Lung (tissue), 12 donors: ENCODE data around the gene ZNF22. TPM values are rescaled to one million over a fixed set of nuclear protein-coding genes. Genes with fewer than 3 reads are reported as not detected.

ENCODE experiments used
- ATAC-seq: fragments of 200-7000 bp; cut with Tn5 transposase; one replicate; pipeline ENCODE4 v1.9.1; 2020; ENCODE audit warnings: moderate number of reproducible peaks; ENCODE audit not compliant: insufficient read depth, low FRiP score
- DNase-seq, 3 donors: peaks; one replicate each; pipeline ENCODE4 v3.0.0-alpha.2; 2013 to 2017
- H3K27ac ChIP-seq, 2 donors: one replicate each; pipeline ENCODE4 v1.5.1; 2013; ENCODE audit warnings: mild to moderate bottlenecking in 2 of 2, moderate library complexity in 2 of 2, control low read depth in 1 of 2, inconsistent platforms in 1 of 2, low read depth in 1 of 2, low read length in 1 of 2
- H3K27me3 ChIP-seq, 3 donors: one replicate each; pipeline ENCODE4 v1.5.1; 2013; ENCODE audit warnings: low read length in 2 of 3; ENCODE audit not compliant: control insufficient read depth in 3 of 3, insufficient read depth in 3 of 3
- H3K36me3 ChIP-seq, 4 donors: one replicate each; pipeline ENCODE4 v1.5.1; 2013; ENCODE audit warnings: low read length in 4 of 4, mild to moderate bottlenecking in 1 of 4, moderate library complexity in 1 of 4; ENCODE audit not compliant: control insufficient read depth in 4 of 4, insufficient read depth in 4 of 4
- H3K4me1 ChIP-seq, 5 donors: one replicate each; pipeline ENCODE4 v1.5.1; 2013; ENCODE audit warnings: low read length in 5 of 5, mild to moderate bottlenecking in 2 of 5, moderate library complexity in 1 of 5; ENCODE audit not compliant: control insufficient read depth in 5 of 5, insufficient read depth in 5 of 5
- H3K4me3 ChIP-seq: one replicate; pipeline ENCODE4 v1.5.1; 2013; ENCODE audit warnings: mild to moderate bottlenecking, control low read depth, moderate library complexity
- H3K9ac ChIP-seq, 2 donors: one replicate each; pipeline ENCODE4 v1.5.1; 2013; ENCODE audit warnings: low read length in 2 of 2, control low read depth in 1 of 2; ENCODE audit not compliant: insufficient read depth in 1 of 2
- H3K9me3 ChIP-seq, 4 donors: one replicate each; pipeline ENCODE4 v1.5.1; 2013; ENCODE audit warnings: low read length in 3 of 4, mild to moderate bottlenecking in 1 of 4, moderate library complexity in 1 of 4; ENCODE audit not compliant: control insufficient read depth in 4 of 4, insufficient read depth in 3 of 4
- CTCF ChIP-seq: IDR thresholded peaks from 2 replicates; pipeline ENCODE4 v1.5.1; 2012; ENCODE audit warnings: mild to moderate bottlenecking; ENCODE audit errors: control extremely low read depth, extremely low read depth
- WGBS, 2 donors: extraction: QIAGEN DNeasy Blood & Tissue Kit; methylation state at CpG; one replicate each; pipeline ENCODE4 v1.1.7; 2013; 5-methylcytosine and 5-hydroxymethylcytosine counted together
- polyA plus RNA-seq, 2 donors: library from polyadenylated mRNA; stranded (reverse); fragments of 200-250 nt; gene quantifications; one replicate each; pipeline ENCODE4 v1.2.1, GENCODE V29; 2013
- total RNA-seq, 2 donors: library from RNA; depleted of rRNA in 1 of 2; stranded (reverse); fragments of >200 nt in 1 of 2; gene quantifications; one replicate each; pipeline ENCODE4 v1.2.1, GENCODE V29; 2014 to 2021
- donor health status: control.
- donor health status: control.
- donor health status: Bipolar disorder and iron deficiency.
- donor health status: healthy.
- donor health status: DM: yes; HTN: yes; CAD: no.

Gene ZNF22
- total and polyA plus RNA-seq, 4 donors: 16.8 to 40.7 (median 18.2) TPM

GRCh38 chr10:44963772-44964633, 36.7 kb upstream of the ZNF22 start:
- Histone ChIP-seq H3K9me3 (peaks cover 0 to 2% (median 0%) of the 10 kb centered on the region in 4 donors), H3K4me3 (no peak overlapping the region), H3K27ac (peak overlapping the region; percentile 85 to 99), H3K36me3 (no peaks in the 10 kb centered on the region), H3K27me3 (no peaks in the 10 kb centered on the region), H3K9ac (no peak overlapping the region), H3K4me1 (peaks cover 17 to 39% (median 27%) of the 10 kb centered on the region in 5 donors)
- TF ChIP-seq CTCF: no peak
- ATAC-seq (no peak), DNase-seq (peak; percentile 60 to 61 (median 60))
- WGBS, 2 donors: 54 to 71% methylated on average over 15 of the region's 15 CpGs

- WGBS, 2 donors: 100% methylated on average over 1 of the region's 1 CpG
Measured at GRCh38 chr10:44965104-44965503, 35.6 kb upstream of the ZNF22 start.

GRCh38 chr10:44965651-44966097, 35.0 kb upstream of the ZNF22 start:
- Histone ChIP-seq H3K27ac (peak overlapping the region; percentile 34 to 99), H3K9ac (no peak overlapping the region), H3K4me3 (no peak overlapping the region), H3K36me3 (peaks cover 0 to 9% (median 0%) of the 10 kb centered on the region in 4 donors), H3K4me1 (peaks cover 14 to 30% (median 27%) of the 10 kb centered on the region in 5 donors), H3K27me3 (no peaks in the 10 kb centered on the region), H3K9me3 (peaks cover 0 to 2% (median 0%) of the 10 kb centered on the region in 4 donors)
- no peak for DNase-seq
- no peak for ATAC-seq
- no peak for TF ChIP-seq CTCF
- 82 to 87% methylated on average over 6 of the region's 6 CpGs for whole genome bisulfite sequencing, 2 donors

More at GRCh38 chr10:44965104-44965503, 35.6 kb upstream of the ZNF22 start:
- peaks cover 0 to 6% (median 0%) of the 10 kb centered on the region in 4 donors for H3K36me3 ChIP-seq
- peak overlapping the region in 1 of 2 donors; percentile 34 for H3K9ac ChIP-seq
- H3K4me1 ChIP-seq: peaks cover 15 to 34% (median 27%) of the 10 kb centered on the region in 5 donors
- no peak for ATAC-seq
- no peak overlapping the region for H3K4me3 ChIP-seq
- peaks cover 0 to 2% (median 0%) of the 10 kb centered on the region in 4 donors for H3K9me3 ChIP-seq
- TF ChIP-seq CTCF: no peak
- no peaks in the 10 kb centered on the region for H3K27me3 ChIP-seq
- DNase-seq: no peak
- peak overlapping the region in 1 of 2 donors; percentile 99 for H3K27ac ChIP-seq
